ENCODE measurements around the gene ADGRE3.
"Not testable (repeated sequence)": the region's sequence is repeated elsewhere in the genome, so short reads cannot be mapped to it uniquely, and the experiment has no call there.

DNA sequence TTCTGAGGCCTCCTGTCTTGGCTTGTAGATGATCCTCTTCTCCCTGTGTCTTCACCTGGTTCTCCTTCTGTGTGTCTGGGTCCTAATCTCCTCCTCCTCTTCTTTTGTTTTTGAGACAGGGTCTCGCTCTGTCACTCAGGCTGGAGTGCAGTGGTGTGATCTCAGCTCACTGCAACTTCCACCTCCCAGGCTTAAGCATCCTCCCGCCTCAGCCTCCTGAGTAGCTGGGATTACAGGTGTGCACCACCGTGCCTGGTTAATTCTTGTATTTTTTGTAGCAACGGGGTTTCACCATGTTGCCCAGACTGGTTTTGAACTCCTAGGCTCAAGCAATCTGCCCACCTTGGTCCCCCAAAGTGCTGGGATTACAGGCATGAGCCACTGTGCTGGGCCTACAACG lies 62.4 kb downstream of the ADGRE3 start:
- TF ChIP-seq, protein P1, sequence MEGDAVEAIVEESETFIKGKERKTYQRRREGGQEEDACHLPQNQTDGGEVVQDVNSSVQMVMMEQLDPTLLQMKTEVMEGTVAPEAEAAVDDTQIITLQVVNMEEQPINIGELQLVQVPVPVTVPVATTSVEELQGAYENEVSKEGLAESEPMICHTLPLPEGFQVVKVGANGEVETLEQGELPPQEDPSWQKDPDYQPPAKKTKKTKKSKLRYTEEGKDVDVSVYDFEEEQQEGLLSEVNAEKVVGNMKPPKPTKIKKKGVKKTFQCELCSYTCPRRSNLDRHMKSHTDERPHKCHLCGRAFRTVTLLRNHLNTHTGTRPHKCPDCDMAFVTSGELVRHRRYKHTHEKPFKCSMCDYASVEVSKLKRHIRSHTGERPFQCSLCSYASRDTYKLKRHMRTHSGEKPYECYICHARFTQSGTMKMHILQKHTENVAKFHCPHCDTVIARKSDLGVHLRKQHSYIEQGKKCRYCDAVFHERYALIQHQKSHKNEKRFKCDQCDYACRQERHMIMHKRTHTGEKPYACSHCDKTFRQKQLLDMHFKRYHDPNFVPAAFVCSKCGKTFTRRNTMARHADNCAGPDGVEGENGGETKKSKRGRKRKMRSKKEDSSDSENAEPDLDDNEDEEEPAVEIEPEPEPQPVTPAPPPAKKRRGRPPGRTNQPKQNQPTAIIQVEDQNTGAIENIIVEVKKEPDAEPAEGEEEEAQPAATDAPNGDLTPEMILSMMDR (conservative IDR thresholded peaks at IDR 0.05; ENCODE audit: low read depth, low read length): not testable (repeated sequence)
- not testable (repeated sequence) for TF ChIP-seq EZH2 (IDR thresholded peaks at IDR 0.05; ENCODE audit: borderline replicate concordance, low read depth, low read length, poor library complexity, severe bottlenecking)
